HCT116 (cell line): ENCODE results near the gene IL20. TPM values are rescaled to one million over a fixed set of nuclear protein-coding genes. Genes with fewer than 3 reads are reported as not detected.

ENCODE experiments used
- ATAC-seq: fragments of 200-7000 bp; cut with Tn5 transposase; 2 replicates; pipeline ENCODE4 v1.9.1; 2020; ENCODE audit warnings: mild to moderate bottlenecking, moderate library complexity
- BruUV-seq: library from RNA; stranded (reverse); fragments of 400-500 nt; replicated peaks from 2 replicates; lab custom pipeline; 2021; lab: Mats Ljungman, UMichigan
- CTCF ChIA-PET: fragments of 300-600 bp; sonication (Branson Sonifier 250); formaldehyde crosslinking; loops from one replicate; lab custom pipeline; 2021; ENCODE audit warnings: antibody characterized with exemption; lab: Charles Lee
- POLR2A ChIA-PET: fragments of 300-600, 350-600 bp; sonication (Branson Sonifier 250); formaldehyde crosslinking; loops from one replicate; lab custom pipeline; 2021; ENCODE audit warnings: antibody characterized with exemption; lab: Charles Lee
- RAD21 ChIA-PET, 2 experiments: fragments of 300-600 bp; sonication (Branson Sonifier 250); formaldehyde crosslinking; loops; one replicate each; lab custom pipeline; 2023; ENCODE audit warnings: low total read pairs in 2 of 2; ENCODE audit not compliant: uncharacterized antibody in 2 of 2, unreplicated experiment in 2 of 2, low non-redundant PET in 1 of 2; lab: Charles Lee
- DNase-seq: peaks from one replicate; pipeline ENCODE4 v3.0.0-alpha.2; 2010; ENCODE audit warnings: low read depth, low spot score
- H2AFZ ChIP-seq: fragments of 200-600 bp; shearing (Covaris generic), sonication (generic); 2 replicates; pipeline ENCODE4 v1.6.1; 2017; ENCODE audit warnings: low read depth, mixed run types, mixed read lengths, antibody characterized with exemption, low read length; ENCODE audit not compliant: poor library complexity, severe bottlenecking
- H3K27ac ChIP-seq: 2 replicates; pipeline ENCODE4 v1.5.1; 2012; ENCODE audit warnings: low read depth, low read length
- H3K27me3 ChIP-seq: fragments of 200-600 bp; sonication (generic); 2 replicates; pipeline ENCODE4 v1.6.1; 2016; ENCODE audit warnings: mixed run types, low read length, mixed read lengths; ENCODE audit not compliant: insufficient read depth
- H3K36me3 ChIP-seq, 2 experiments: fragments of 200-500 bp in 1 of 2; fragments of 200-600 bp in 1 of 2; sonication (Bioruptor generic) in 1 of 2; sonication (generic) in 1 of 2; 2 replicates each; pipeline versions ENCODE4 v1.5.1 to v1.6.1; 2014 to 2016; ENCODE audit warnings: low read length in 2 of 2, inconsistent platforms in 1 of 2, mixed read lengths in 1 of 2, mixed run types in 1 of 2; ENCODE audit not compliant: insufficient read depth in 2 of 2, control insufficient read depth in 1 of 2
- H3K4me1 ChIP-seq, 2 experiments: fragments of 200-600 bp in 1 of 2; sonication (generic) in 1 of 2; 2 replicates each; pipeline versions ENCODE4 v1.5.1 to v1.6.1; 2012 to 2017; ENCODE audit warnings: low read length in 2 of 2, inconsistent platforms in 1 of 2, mild to moderate bottlenecking in 1 of 2, mixed read lengths in 1 of 2, mixed run types in 1 of 2, moderate library complexity in 1 of 2; ENCODE audit not compliant: insufficient read depth in 2 of 2, control insufficient read depth in 1 of 2
- H3K4me2 ChIP-seq: fragments of 200-600 bp; sonication (generic); 2 replicates; pipeline ENCODE4 v1.6.1; 2017; ENCODE audit warnings: mixed run types, low read length, mixed read lengths
- H3K4me3 ChIP-seq, 2 experiments: fragments of 200-600 bp in 1 of 2; sonication (generic) in 1 of 2; replicated peaks in 1 of 2; 2 replicates each; pipeline ENCODE4 v1.5.1; 2011 to 2016; ENCODE audit warnings: low read length in 2 of 2, control low read depth in 1 of 2, low read depth in 1 of 2, mild to moderate bottlenecking in 1 of 2, mixed read lengths in 1 of 2, mixed run types in 1 of 2
- H3K79me2 ChIP-seq: fragments of 200-600 bp; sonication (generic); 2 replicates; pipeline ENCODE4 v1.6.1; 2017; ENCODE audit warnings: mild to moderate bottlenecking, mixed run types, low read length, moderate library complexity, mixed read lengths; ENCODE audit not compliant: insufficient read depth
- H3K9ac ChIP-seq: fragments of 200-600 bp; sonication (generic); 2 replicates; pipeline ENCODE4 v1.6.1; 2016; ENCODE audit warnings: low read length, mixed read lengths
- H3K9me2 ChIP-seq: fragments of 200-600 bp; sonication (generic), shearing (Covaris generic); 2 replicates; pipeline ENCODE4 v1.6.1; 2017; ENCODE audit warnings: mixed run types, mild to moderate bottlenecking, moderate library complexity; ENCODE audit not compliant: insufficient read depth
- H3K9me3 ChIP-seq, 2 experiments: fragments of 200-500 bp in 1 of 2; fragments of 200-600 bp in 1 of 2; sonication (Bioruptor generic) in 1 of 2; sonication (generic) in 1 of 2; 2 replicates each; pipeline ENCODE4 v1.6.1; 2014 to 2017; ENCODE audit warnings: low read length in 2 of 2, mixed read lengths in 2 of 2, inconsistent platforms in 1 of 2, low read depth in 1 of 2, mild to moderate bottlenecking in 1 of 2, mixed run types in 1 of 2, moderate library complexity in 1 of 2; ENCODE audit not compliant: control insufficient read depth in 1 of 2, insufficient read depth in 1 of 2
- H4K20me1 ChIP-seq: fragments of 200-600 bp; sonication (generic), shearing (Covaris generic); 2 replicates; pipeline ENCODE4 v1.6.1; 2017; ENCODE audit warnings: mixed run types, mild to moderate bottlenecking, moderate library complexity; ENCODE audit not compliant: insufficient read depth
- CBX3 ChIP-seq: IDR thresholded peaks from 2 replicates; pipeline ENCODE4 v1.6.1; 2012; ENCODE audit warnings: low read depth
- CEBPB ChIP-seq: IDR thresholded peaks from 2 replicates; pipeline ENCODE4 v1.6.1; 2012; ENCODE audit warnings: low read depth
- CTCF ChIP-seq, 3 experiments: fragments of 200-600 bp in 1 of 3; sonication (generic) in 1 of 3; IDR thresholded peaks in 2 of 3; conservative IDR thresholded peaks in 1 of 3; 2 replicates each; pipeline ENCODE4 v1.5.1; 2012 to 2017; ENCODE audit warnings: low read depth in 2 of 3, low read length in 2 of 3, antibody characterized with exemption in 1 of 3, borderline replicate concordance in 1 of 3, control low read depth in 1 of 3, mild to moderate bottlenecking in 1 of 3, mixed read lengths in 1 of 3, mixed run types in 1 of 3, moderate library complexity in 1 of 3; ENCODE audit not compliant: insufficient read depth in 1 of 3
- EGR1 ChIP-seq: IDR thresholded peaks from 2 replicates; pipeline ENCODE4 v1.6.1; 2012; ENCODE audit warnings: low read depth
- ELF1 ChIP-seq: IDR thresholded peaks from 2 replicates; pipeline ENCODE4 v1.6.1; 2012; ENCODE audit warnings: low read depth, borderline replicate concordance
- EZH2phosphoT487 ChIP-seq: fragments of 200-600 bp; IDR thresholded peaks from 2 replicates; pipeline ENCODE4 v1.6.1; 2018; ENCODE audit warnings: antibody characterized with exemption, borderline replicate concordance
- FOSL1 ChIP-seq: IDR thresholded peaks from 2 replicates; pipeline ENCODE4 v1.6.1; 2012; ENCODE audit warnings: low read depth
- JUND ChIP-seq: IDR thresholded peaks from 2 replicates; pipeline ENCODE4 v1.6.1; 2012
- POLR2AphosphoS5 ChIP-seq: IDR thresholded peaks from 2 replicates; pipeline ENCODE4 v1.6.1; 2011; ENCODE audit warnings: mild to moderate bottlenecking, low read depth, low read length, moderate library complexity
- RAD21 ChIP-seq: IDR thresholded peaks from 2 replicates; pipeline ENCODE4 v1.6.1; 2012; ENCODE audit warnings: low read depth, mild to moderate bottlenecking
- SP1 ChIP-seq: IDR thresholded peaks from 2 replicates; pipeline ENCODE4 v1.6.1; 2012; ENCODE audit warnings: low read depth
- SRF ChIP-seq: IDR thresholded peaks from 2 replicates; pipeline ENCODE4 v1.6.1; 2012; ENCODE audit warnings: low read depth
- ZFX ChIP-seq: fragments of 450-650 bp; IDR thresholded peaks from 2 replicates; pipeline ENCODE4 v1.6.1; 2017
- intact Hi-C: fragments of 100-400 bp; cut with micrococcal nuclease; formaldehyde crosslinking; loops from 2 replicates; pipeline ENCODE4 v1.10.0; 2022
- total RNA-seq: library from RNA; stranded (reverse); gene quantifications from one replicate; pipeline ENCODE4 v1.2.1, GENCODE V29; 2021; ENCODE audit not compliant: unreplicated experiment

The IL20 gene
- total RNA-seq, 1 experiment from 2014 or later: not detected

GRCh38 chr1:206833106-206833680, 32.2 kb upstream of the IL20 start:
- H3K36me3 ChIP-seq: no peaks in the 10 kb centered on the region
- ChIA-PET CTCF (no interaction called here), RAD21 (no interaction called here), POLR2A (no interaction called here)
- no TSS peak for BruUV-seq
- no peak overlapping the region for H3K4me3 ChIP-seq
- no peak overlapping the region for H3K4me2 ChIP-seq
- no peak overlapping the region for H2AFZ ChIP-seq
- intact Hi-C loops: no loop called here
- H3K9me2 ChIP-seq: no peaks in the 10 kb centered on the region
- no peaks in the 10 kb centered on the region for H4K20me1 ChIP-seq
- DNase-seq (no peak), ATAC-seq (no peak)
- H3K4me1 ChIP-seq: no peaks in the 10 kb centered on the region
- no peaks in the 10 kb centered on the region for H3K9me3 ChIP-seq
- TF ChIP-seq ZFX (no peak), JUND (no peak), CEBPB (no peak), FOSL1 (no peak), ELF1 (no peak), POLR2AphosphoS5 (no peak), EZH2phosphoT487 (no peak), SRF (no peak), CTCF (IDR thresholded peaks at IDR 0.05 in 2 of 3, conservative IDR thresholded peaks at IDR 0.05 in 1 of 3; ENCODE audit: borderline replicate concordance in 1 of 3, insufficient read depth in 1 of 3, low read depth in 2 of 3, low read length in 2 of 3) (no peak), RAD21 (no peak), EGR1 (no peak), SP1 (no peak), CBX3 (no peak)
- no peak overlapping the region for H3K9ac ChIP-seq
- no peaks in the 10 kb centered on the region for H3K79me2 ChIP-seq
- no peak overlapping the region for H3K27ac ChIP-seq
- H3K27me3 ChIP-seq: peaks cover 44% of the 10 kb centered on the region
